GM19099 (cell line): ENCODE data around the gene ZCCHC24.

Experiments
- POLR2A ChIP-seq: IDR thresholded peaks from 3 replicates; pipeline ENCODE4 v1.6.1; 2011; ENCODE audit warnings: low read depth; ENCODE audit not compliant: insufficient read length; ENCODE audit errors: extremely low read depth

Gene ZCCHC24

DNA sequence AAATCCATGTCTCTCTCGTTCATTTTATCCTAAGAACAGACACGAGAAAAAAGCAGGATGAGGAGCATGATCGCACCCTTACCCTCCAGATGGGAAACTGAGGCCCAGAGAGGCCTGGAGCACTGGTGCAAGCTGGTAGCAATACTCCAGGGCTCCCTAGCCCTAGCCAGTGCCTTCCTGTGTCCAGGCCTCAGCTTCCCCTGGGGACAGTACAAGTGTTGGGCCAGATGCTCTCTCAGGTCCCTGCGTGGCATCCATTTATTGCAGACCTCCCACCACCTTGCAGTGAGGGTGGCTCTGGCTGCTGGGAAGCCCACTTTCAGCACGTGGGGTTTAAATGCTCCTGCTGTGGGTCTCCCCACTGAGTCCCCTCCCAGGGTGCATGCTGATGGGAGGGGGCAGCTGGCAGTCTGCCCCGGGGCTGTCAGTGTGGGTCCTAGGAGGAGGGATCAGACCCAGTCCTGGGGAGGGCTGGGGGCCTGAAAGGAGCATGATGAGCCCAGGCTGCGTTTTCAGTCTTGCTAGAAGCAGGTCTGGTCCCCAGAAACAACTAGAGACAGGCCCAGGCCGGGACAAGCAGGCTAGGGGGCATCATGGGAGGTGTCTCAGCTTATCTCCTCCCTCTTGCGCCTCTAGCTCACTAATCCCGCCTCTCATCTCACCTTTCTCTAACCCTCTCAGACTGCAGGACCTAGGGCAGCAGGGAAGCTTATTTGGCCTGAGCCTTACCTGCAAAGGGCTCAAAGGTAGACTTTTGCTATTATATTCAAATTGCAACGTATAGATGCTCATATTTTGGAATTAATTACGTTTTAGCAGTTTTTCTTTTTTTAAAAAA lies 98.8 kb downstream of the ZCCHC24 start:
- no peak for TF ChIP-seq POLR2A

DNA sequence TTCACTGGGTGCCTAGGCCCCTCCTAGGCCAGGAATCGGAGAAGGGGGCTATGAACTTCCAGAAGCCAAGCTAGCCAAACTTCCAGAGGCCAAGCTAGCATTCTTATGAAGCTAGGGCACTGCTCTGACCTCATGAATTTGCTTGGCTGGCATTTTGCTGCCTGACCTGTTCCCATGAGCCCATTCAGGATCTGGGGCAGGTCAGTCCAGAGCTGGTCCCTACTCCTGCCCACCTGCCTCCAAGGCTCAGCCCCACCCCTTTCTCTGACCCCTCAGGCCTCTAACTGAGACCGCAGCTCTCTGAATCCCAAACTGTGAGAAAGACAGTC lies 99.4 kb downstream of the ZCCHC24 start:
- TF ChIP-seq POLR2A: no peak

DNA sequence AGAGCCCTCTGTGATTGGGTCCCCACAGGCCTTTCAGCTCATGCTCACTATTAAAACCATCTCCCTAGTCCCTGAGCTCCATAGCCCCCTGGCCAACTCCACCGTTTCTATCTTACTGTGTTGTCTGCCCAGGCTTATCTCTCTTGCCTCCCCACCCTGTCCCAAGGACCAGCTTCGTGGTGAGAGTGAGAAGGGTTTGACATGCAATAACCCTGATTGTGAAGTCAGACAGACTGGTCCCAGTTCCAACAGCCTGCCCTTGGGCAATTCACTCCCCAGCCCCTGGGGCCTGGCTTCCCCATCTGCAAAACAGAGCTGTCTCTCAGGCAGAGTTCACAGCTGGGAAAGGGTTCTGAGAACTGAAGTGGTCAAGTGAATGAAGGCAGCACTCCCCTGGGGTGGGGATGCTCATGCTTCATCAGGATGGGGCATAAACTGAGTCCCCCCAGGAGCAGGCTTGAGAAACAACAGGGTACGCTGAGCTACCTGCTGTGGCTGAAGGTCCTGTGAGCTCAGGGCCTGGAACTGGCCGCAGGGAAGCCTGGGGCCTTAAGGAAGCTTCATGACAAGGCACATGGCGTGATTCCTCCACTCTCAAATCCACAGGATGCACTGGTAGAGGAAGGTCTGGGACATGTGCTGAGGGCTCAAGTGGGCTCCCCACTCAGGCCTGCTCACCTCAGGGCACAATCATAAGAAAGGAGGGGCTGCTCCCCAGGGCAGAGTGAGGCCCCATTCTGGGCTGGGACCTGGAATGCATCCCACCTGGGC lies 100.0 kb downstream of the ZCCHC24 start:
- no peak for TF ChIP-seq POLR2A

DNA sequence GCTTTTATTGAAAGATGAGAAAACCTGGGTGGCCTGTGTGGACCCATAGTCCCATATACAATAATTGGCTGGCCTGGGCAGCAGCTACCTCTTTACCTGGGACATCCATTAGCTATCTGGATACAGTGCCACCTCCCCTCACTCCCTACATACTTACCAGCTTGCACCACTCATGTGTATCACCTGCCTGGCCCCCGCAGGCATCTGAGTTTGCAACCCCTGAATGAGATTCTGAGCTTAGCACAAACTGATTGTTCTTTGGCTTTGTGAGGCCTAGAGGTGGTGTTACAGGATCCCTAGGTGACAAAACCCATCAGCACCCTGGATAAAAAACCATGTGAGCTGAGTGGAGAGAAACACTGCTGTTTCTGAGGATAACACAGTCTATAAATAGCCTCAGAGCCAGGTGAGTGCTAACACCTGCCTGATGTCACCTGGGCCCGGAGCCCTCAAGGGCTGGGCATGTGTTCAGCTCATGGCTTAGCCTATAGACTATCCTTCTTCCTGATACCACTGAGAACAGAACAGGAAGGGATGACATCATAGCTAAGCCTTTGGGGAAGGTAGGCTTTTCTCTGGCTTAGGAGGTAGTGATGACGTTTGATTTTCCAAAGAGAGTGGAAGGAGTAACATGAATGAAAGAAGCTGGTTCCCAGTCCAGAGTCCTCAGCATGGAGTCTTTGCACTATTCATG lies 100.8 kb downstream of the ZCCHC24 start:
- no peak for TF ChIP-seq POLR2A

DNA sequence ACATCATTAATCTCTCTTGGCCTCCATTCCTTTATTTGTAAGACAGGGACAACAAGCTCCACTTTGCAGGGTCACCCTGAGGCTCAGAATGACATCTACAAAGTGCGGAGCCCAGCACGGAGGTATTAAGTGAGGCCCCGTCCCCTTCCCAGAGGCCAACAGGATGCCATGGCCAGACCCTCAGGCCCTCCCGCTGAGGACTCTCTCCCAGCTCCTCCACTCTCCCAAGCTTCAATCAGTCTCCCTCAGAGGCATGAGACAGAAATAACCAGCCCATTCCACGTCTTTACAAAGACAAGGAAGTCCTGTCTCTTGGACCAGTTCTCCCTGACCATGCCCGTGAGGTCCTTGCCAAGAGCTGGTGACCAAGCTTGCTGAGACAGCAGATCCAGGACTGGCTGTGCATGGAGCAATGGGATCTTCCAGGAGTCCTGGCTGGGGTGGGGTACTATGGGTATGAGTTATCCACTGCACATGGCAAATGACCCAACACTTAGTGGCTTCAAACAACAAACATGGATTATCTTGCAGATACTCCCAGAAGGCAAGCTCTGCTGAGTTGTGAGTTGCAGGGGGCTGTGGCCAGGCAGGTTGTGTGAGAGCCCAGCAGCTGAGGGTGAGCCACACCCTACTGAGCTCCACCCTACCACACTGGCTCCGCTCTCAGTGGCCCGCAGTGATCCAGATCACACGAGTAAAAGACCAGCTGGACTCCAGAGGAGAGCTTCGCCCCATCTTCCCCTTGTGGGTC lies 102.4 kb downstream of the ZCCHC24 start:
- no peak for TF ChIP-seq POLR2A

DNA sequence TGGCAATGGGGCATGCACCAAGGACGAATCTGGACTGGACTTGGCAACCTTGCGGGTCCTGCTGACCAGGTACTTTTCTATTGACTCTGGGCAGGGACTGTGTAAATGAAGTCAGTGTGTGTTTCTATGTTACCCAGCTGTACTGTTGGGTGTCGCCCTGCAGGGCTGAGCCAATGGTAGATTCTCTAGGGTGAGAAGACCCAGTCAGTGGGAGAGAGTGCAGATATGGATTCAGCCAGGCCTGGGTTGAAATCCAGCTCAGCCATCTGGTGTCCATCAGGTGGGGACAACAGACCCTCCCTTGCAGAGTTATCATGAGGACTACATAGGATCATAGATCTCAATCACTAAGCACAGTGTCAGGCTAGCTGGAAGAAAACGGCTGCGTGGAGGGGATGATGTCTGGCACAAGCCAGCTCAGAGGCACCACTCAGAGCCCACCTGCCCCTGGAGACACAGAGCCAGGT lies 103.1 kb downstream of the ZCCHC24 start:
- TF ChIP-seq POLR2A: no peak

DNA sequence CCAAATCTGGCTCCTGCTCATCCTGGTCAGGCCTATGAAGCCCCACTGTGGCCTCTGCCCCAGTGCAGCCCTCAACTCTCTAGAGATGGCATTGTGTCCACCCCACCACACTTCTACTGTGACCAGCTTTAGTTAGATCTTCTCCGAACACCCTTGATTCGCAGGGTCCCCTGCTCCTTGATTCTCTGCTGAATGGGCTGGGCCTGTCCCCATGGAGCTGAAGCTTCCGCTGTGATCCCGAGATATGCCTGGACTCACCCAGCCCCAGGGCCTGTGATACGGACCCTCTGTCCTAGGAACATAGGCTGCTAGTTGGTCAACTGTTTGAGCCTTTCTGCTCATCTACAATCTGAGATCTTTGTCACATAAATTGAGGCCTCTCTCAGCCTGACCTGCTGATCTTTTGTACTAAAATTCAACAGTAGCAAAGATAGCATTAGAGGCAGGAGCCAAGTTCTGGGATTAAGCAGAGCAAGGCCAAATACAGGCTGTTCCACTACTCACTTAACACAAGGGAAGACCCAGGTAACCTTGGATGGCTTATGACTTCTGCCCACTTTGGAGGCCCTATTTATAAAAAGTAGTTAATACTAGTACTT lies 104.7 kb downstream of the ZCCHC24 start:
- TF ChIP-seq POLR2A: no peak

DNA sequence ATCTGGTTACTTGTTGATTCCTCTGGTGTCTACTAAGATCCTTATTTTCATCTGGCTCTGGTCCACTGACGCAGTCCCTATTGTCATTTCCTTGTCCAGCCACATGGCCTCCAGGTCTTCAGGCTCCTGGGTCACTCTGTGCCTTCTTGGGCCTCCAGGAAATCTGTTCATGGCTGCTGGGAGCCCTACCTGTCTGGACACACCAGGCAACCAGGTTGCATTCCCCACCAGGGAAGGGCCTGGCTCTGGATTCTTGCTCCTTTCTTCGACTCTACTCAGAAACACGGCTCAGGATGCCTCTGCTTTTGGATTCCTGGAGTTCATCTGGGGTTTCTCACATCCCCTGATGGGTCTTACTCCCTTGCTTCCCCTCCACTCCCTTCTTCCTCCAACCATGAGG lies 106.2 kb downstream of the ZCCHC24 start:
- no peak for TF ChIP-seq POLR2A

DNA sequence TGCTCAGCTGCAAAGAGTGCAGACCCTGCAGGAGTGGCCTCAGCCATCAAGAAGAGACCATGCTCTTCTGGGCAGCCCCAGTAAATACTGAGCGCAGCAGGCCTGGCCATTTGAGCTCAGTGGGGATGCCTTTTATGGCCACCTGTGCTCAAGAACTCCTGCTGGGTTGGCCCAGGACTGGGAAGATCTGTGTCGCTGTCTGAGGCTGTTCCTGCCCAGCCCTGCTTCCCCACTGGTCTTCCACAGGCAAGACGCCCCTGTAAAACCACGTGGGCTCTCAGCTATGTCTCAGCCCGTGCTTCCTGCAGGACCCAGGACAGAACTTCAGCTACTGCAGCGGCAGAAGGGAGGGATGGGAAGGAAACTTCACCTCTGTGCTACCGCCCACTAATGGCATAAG lies 108.7 kb downstream of the ZCCHC24 start:
- TF ChIP-seq POLR2A: no peak

DNA sequence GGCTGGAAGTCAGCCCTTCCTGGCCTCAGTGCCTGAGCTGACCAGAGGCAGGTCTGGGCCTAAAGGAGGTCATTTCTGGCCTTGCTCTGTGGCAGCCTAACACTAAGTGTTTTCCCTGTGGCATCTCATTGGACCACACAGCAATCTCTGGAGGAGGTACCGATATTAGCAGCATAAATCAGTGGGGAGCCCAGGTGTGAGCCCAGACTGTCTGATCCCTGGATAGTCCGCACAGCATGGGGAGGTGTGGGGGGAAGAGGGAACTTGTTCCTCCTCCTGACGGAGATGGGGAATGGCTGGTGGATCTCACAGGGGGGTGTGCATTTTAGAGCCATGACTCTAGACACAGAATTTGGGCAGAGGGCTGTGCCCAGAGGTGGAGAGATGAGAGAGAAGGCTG lies 109.1 kb downstream of the ZCCHC24 start:
- TF ChIP-seq POLR2A: no peak

DNA sequence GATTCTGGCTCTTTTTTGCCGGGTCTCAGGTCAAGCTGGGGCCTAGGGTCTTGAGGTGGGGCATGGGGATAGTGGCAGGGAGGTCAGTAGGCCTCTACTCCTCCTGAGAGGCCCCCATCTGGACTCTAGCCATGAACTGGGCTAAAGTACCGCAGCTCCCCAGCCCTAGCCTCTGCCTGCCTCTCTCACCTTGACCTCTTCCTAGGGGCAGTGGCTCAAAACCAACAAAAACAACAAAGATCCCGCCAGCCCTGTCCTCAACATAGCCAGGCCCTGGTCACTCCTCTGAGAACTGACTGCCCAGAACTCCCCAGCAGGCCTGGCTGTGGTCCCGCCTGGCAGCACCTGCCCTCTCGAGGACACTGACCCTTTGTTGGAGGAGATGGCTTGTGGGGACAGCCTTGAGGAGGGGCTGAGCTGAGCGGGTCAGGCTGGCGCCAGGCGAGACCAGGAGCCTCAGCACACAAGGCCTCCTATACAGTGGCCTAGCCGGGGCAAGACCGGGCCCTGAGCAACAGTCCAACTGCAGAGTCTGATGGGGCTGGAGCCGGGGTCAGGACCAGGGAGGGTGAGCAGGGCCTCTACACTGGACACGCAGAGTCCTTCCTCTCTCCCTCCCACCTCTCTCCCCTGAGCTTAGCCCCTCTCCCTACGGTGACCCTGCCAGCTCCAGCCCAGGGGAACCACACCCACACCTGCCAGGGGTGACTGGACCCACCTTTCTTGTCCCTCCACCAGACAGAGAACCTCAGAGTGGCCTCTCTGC lies 109.8 kb downstream of the ZCCHC24 start:
- no peak for TF ChIP-seq POLR2A

DNA sequence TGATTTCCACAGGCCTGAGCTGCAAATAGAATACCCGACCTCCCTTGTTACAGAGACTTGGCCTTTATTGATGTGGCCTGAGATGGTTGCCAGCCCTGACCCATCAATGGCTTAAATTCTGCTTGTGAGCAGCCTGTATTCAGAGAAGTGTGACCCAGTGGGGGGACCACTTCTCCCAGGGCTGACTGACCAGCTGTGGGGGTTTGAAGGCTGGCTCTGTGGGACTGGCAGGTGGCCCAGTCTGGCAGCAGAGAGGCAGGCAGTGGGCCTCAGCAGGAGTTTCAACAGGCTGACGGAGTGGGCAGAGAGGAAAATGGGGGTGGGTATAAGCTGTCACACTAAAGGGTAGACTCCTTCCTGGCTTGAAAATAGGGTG lies 110.3 kb downstream of the ZCCHC24 start:
- TF ChIP-seq POLR2A: no peak

DNA sequence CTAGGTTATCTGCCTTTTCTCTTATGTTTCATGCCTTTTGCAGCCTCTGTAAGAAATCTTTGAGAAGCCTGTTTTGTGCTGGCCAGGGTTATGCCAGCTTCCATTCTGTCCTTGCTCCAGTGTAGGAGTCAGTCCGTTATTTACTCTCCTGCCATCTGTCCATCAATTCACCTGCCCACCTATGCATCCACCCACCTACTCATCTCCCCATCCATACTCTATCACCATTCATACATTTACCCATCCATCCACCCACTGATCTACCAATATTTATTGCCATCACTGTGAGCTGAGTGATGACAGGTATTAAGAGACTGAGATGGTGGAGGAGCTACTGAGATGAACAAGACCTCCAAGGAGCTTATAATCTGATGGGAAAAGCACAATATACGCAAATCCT lies 110.9 kb downstream of the ZCCHC24 start:
- TF ChIP-seq POLR2A: no peak

DNA sequence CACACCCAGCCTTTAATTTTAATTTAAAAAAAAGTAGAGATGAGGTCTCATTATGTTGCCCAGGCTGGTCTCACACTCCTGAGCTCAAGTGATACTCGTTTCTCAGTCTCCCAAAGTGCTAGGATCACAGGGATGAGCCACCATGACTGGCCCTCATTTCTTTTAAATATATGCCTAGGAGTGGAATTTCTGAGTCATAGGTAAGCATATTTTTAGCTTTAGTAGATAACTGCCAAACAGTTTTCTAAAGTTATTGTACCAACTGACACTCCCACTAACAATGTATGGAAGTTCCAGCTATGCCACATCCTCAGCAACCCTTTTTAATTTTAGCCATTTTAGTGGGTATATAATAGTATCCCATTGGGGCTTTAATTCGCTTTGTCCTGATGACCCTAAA lies 111.9 kb downstream of the ZCCHC24 start:
- TF ChIP-seq POLR2A: no peak
